Measurements from ENCODE around the gene TCEAL7. TPM values are rescaled to one million over a fixed set of nuclear protein-coding genes. Genes with fewer than 3 reads are reported as not detected.

Gene TCEAL7
- total and polyA plus RNA-seq, 4 donors = 0.49 to 1.1 (median 0.56) TPM

DNA sequence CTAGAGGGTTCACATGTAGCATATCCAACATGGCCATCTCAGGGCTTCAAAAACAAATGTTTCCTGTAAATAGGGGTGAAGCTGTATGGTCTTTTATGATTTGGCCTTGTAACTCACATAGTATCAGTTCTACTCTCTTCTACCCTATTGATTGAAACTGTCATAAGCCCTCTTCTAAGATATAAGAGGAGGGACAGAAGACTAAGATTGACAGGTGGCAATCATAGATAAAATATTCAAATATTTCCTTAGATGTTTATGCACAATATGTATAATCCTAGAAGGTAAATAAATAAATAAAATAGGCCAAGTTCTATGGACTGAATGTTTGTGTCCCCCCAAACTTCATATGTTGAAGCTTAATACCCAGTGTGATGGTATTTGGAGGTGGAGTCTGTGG lies 39.4 kb downstream of the TCEAL7 start:
- no peak overlapping the region for H3K27ac ChIP-seq (ENCODE audit: low read depth in 1 of 2, low read length in 2 of 2)
- H3K9ac ChIP-seq (ENCODE audit: low read depth in 1 of 2, low read length in 2 of 2) = no peak overlapping the region
- no peak for DNase-seq (ENCODE audit: low spot score)
- no peaks in the 10 kb centered on the region for H3K36me3 ChIP-seq (ENCODE audit: control insufficient read depth in 4 of 4, insufficient read depth in 3 of 4, low read depth in 1 of 4, low read length in 3 of 4)
- no peak overlapping the region for H3K4me3 ChIP-seq (ENCODE audit: low read depth in 1 of 3, low read length in 3 of 3)
- H3K4me1 ChIP-seq (ENCODE audit: control insufficient read depth in 4 of 4, insufficient read depth in 4 of 4, low read length in 3 of 4) = no peaks in the 10 kb centered on the region
- no peak for TF ChIP-seq ATF3 (IDR thresholded peaks at IDR 0.05)
- TF ChIP-seq GABPA (IDR thresholded peaks at IDR 0.05 in 1 of 2, conservative IDR thresholded peaks at IDR 0.05 in 1 of 2) = no peak
- no peak for TF ChIP-seq SP1 (IDR thresholded peaks at IDR 0.05)
- no peak for TF ChIP-seq TAF1 (conservative IDR thresholded peaks at IDR 0.05)
- no peak for TF ChIP-seq FOXA2 (IDR thresholded peaks at IDR 0.05)
- no peak for TF ChIP-seq RXRA (IDR thresholded peaks at IDR 0.05)
- TF ChIP-seq ZBTB33 (IDR thresholded peaks at IDR 0.05) = no peak
- no peak for TF ChIP-seq RAD21 (IDR thresholded peaks at IDR 0.05)
- no peak for TF ChIP-seq FOXA1 (IDR thresholded peaks at IDR 0.05)
- TF ChIP-seq JUND (IDR thresholded peaks at IDR 0.05) = no peak
- no peak for TF ChIP-seq YY1 (IDR thresholded peaks at IDR 0.05)
- TF ChIP-seq EGR1 (IDR thresholded peaks at IDR 0.05; ENCODE audit: low read depth in 2 of 2) = no peak
- no peak for TF ChIP-seq HNF4G (IDR thresholded peaks at IDR 0.05)
- TF ChIP-seq, protein P1, sequence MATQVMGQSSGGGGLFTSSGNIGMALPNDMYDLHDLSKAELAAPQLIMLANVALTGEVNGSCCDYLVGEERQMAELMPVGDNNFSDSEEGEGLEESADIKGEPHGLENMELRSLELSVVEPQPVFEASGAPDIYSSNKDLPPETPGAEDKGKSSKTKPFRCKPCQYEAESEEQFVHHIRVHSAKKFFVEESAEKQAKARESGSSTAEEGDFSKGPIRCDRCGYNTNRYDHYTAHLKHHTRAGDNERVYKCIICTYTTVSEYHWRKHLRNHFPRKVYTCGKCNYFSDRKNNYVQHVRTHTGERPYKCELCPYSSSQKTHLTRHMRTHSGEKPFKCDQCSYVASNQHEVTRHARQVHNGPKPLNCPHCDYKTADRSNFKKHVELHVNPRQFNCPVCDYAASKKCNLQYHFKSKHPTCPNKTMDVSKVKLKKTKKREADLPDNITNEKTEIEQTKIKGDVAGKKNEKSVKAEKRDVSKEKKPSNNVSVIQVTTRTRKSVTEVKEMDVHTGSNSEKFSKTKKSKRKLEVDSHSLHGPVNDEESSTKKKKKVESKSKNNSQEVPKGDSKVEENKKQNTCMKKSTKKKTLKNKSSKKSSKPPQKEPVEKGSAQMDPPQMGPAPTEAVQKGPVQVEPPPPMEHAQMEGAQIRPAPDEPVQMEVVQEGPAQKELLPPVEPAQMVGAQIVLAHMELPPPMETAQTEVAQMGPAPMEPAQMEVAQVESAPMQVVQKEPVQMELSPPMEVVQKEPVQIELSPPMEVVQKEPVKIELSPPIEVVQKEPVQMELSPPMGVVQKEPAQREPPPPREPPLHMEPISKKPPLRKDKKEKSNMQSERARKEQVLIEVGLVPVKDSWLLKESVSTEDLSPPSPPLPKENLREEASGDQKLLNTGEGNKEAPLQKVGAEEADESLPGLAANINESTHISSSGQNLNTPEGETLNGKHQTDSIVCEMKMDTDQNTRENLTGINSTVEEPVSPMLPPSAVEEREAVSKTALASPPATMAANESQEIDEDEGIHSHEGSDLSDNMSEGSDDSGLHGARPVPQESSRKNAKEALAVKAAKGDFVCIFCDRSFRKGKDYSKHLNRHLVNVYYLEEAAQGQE (IDR thresholded peaks at IDR 0.05) = no peak
- H3K9me3 ChIP-seq (ENCODE audit: control insufficient read depth in 4 of 4, low read length in 3 of 4) = no peaks in the 10 kb centered on the region
- no peaks in the 10 kb centered on the region for H3K27me3 ChIP-seq (ENCODE audit: control insufficient read depth in 4 of 4, insufficient read depth in 4 of 4, low read length in 3 of 4)

GRCh38 chrX:103372886-103373285 lies 42.8 kb downstream of the TCEAL7 start:
- H3K27ac ChIP-seq (ENCODE audit: low read depth in 1 of 2, low read length in 2 of 2) = no peak overlapping the region
- no peaks in the 10 kb centered on the region for H3K36me3 ChIP-seq (ENCODE audit: control insufficient read depth in 4 of 4, insufficient read depth in 3 of 4, low read depth in 1 of 4, low read length in 3 of 4)
- peaks cover 0 to 2% (median 0%) of the 10 kb centered on the region in 4 donors for H3K27me3 ChIP-seq (ENCODE audit: control insufficient read depth in 4 of 4, insufficient read depth in 4 of 4, low read length in 3 of 4)
- no peak overlapping the region for H3K9ac ChIP-seq (ENCODE audit: low read depth in 1 of 2, low read length in 2 of 2)
- TF ChIP-seq RAD21 (IDR thresholded peaks at IDR 0.05) = no peak
- TF ChIP-seq RXRA (IDR thresholded peaks at IDR 0.05) = no peak
- no peak for TF ChIP-seq HNF4G (IDR thresholded peaks at IDR 0.05)
- TF ChIP-seq NR2F2 (IDR thresholded peaks at IDR 0.05) = no peak
- no peak for TF ChIP-seq SP1 (IDR thresholded peaks at IDR 0.05)
- TF ChIP-seq, protein P1 (IDR thresholded peaks at IDR 0.05) = no peak
- TF ChIP-seq TAF1 (conservative IDR thresholded peaks at IDR 0.05) = no peak
- TF ChIP-seq MAX (IDR thresholded peaks at IDR 0.05) = no peak
- TF ChIP-seq GABPA (IDR thresholded peaks at IDR 0.05 in 1 of 2, conservative IDR thresholded peaks at IDR 0.05 in 1 of 2) = no peak
- H3K9me3 ChIP-seq (ENCODE audit: control insufficient read depth in 4 of 4, low read length in 3 of 4) = no peaks in the 10 kb centered on the region
- peaks cover 0 to 4% (median 0%) of the 10 kb centered on the region in 4 donors for H3K4me1 ChIP-seq (ENCODE audit: control insufficient read depth in 4 of 4, insufficient read depth in 4 of 4, low read length in 3 of 4)
- H3K4me3 ChIP-seq (ENCODE audit: low read depth in 1 of 3, low read length in 3 of 3) = no peak overlapping the region
- WGBS = 73% methylated on average over 2 of the region's 2 CpGs
- DNase-seq (ENCODE audit: low spot score) = no peak
